Tibial nerve (tissue), 4 donors: ENCODE data around the gene TMEM135. TPM values are rescaled to one million over a fixed set of nuclear protein-coding genes. Genes with fewer than 3 reads are reported as not detected.

Experiments used
- DNase-seq, 2 donors: peaks; one replicate each; pipeline ENCODE4 v3.0.0-alpha.2; 2019; ENCODE audit warnings: low spot score in 2 of 2
- H3K27ac ChIP-seq, 4 donors: fragments of 200-600 bp; sonication (generic) in 3 of 4; one replicate each; pipeline ENCODE4 v1.5.1; 2017 to 2019; ENCODE audit warnings: mild to moderate bottlenecking in 1 of 4
- H3K27me3 ChIP-seq, 2 donors: fragments of 200-600 bp; sonication (generic) in 1 of 2; one replicate each; pipeline versions ENCODE4 v1.5.1 to v1.6.0; 2017 to 2019
- H3K36me3 ChIP-seq, 3 donors: fragments of 200-600 bp; sonication (generic); one replicate each; pipeline ENCODE4 v1.5.1; 2018 to 2019
- H3K4me1 ChIP-seq, 4 donors: fragments of 200-600 bp; sonication (generic) in 3 of 4; one replicate each; pipeline ENCODE4 v1.5.1; 2017 to 2019
- H3K4me3 ChIP-seq, 4 donors: fragments of 200-600 bp; sonication (generic) in 3 of 4; one replicate each; pipeline ENCODE4 v1.5.1; 2017 to 2019; ENCODE audit warnings: mild to moderate bottlenecking in 1 of 4, moderate library complexity in 1 of 4
- H3K9me3 ChIP-seq, 4 donors: fragments of 200-600 bp; sonication (generic) in 3 of 4; one replicate each; pipeline ENCODE4 v1.5.1; 2017 to 2019
- EP300 ChIP-seq, 2 donors: sonication (generic); formaldehyde crosslinking; IDR thresholded peaks; one replicate each; pipeline ENCODE4 v1.6.1; 2017; ENCODE audit warnings: antibody characterized with exemption in 2 of 2, mild to moderate bottlenecking in 1 of 2
- POLR2A ChIP-seq, 2 donors: fragments of 450-650 bp; IDR thresholded peaks; one replicate each; pipeline ENCODE4 v1.6.1; 2017; ENCODE audit warnings: antibody characterized with exemption in 2 of 2, mild to moderate bottlenecking in 2 of 2, moderate library complexity in 2 of 2
- WGBS, 2 donors: methylation state at CpG; one replicate each; pipeline ENCODE4 v1.1.5; 2018; 5-methylcytosine and 5-hydroxymethylcytosine counted together
- total RNA-seq, 4 donors: library from RNA; depleted of rRNA; stranded (reverse); fragments of >200 nt; gene quantifications; one replicate each; pipeline ENCODE4 v1.1.0, GENCODE V29; 2016
- TF ChIP-seq, protein P1 (sequence below), 5 experiments: fragments of 200-600 bp in 3 of 5; fragments of 450-650 bp in 2 of 5; sonication (generic) in 3 of 5; IDR thresholded peaks; one replicate each; pipeline ENCODE4 v1.5.1; 2016 to 2019; ENCODE audit warnings: antibody characterized with exemption in 5 of 5, mild to moderate bottlenecking in 3 of 5, moderate library complexity in 2 of 5

Gene TMEM135
- total RNA-seq, 4 donors from 2014 or later, result 23.2 to 28.5 (median 25.6) TPM

- no peak for DNase-seq
- Histone ChIP-seq H3K36me3 (no peaks in the 10 kb centered on the region), H3K4me3 (no peak overlapping the region), H3K9me3 (no peaks in the 10 kb centered on the region), H3K4me1 (peaks cover 0 to 10% (median 0%) of the 10 kb centered on the region in 4 donors), H3K27me3 (no peaks in the 10 kb centered on the region), H3K27ac (no peak overlapping the region)
- TF ChIP-seq, protein P1, sequence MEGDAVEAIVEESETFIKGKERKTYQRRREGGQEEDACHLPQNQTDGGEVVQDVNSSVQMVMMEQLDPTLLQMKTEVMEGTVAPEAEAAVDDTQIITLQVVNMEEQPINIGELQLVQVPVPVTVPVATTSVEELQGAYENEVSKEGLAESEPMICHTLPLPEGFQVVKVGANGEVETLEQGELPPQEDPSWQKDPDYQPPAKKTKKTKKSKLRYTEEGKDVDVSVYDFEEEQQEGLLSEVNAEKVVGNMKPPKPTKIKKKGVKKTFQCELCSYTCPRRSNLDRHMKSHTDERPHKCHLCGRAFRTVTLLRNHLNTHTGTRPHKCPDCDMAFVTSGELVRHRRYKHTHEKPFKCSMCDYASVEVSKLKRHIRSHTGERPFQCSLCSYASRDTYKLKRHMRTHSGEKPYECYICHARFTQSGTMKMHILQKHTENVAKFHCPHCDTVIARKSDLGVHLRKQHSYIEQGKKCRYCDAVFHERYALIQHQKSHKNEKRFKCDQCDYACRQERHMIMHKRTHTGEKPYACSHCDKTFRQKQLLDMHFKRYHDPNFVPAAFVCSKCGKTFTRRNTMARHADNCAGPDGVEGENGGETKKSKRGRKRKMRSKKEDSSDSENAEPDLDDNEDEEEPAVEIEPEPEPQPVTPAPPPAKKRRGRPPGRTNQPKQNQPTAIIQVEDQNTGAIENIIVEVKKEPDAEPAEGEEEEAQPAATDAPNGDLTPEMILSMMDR (IDR thresholded peaks at IDR 0.05), result no peak
- no peak for TF ChIP-seq EP300 (IDR thresholded peaks at IDR 0.05)
- TF ChIP-seq POLR2A (IDR thresholded peaks at IDR 0.05), result no peak
- WGBS, 2 donors, result 71 to 80% methylated on average over 2 of the region's 2 CpGs
Measured at GRCh38 chr11:87125257-87125656, 87.5 kb downstream of the TMEM135 start.

DNA sequence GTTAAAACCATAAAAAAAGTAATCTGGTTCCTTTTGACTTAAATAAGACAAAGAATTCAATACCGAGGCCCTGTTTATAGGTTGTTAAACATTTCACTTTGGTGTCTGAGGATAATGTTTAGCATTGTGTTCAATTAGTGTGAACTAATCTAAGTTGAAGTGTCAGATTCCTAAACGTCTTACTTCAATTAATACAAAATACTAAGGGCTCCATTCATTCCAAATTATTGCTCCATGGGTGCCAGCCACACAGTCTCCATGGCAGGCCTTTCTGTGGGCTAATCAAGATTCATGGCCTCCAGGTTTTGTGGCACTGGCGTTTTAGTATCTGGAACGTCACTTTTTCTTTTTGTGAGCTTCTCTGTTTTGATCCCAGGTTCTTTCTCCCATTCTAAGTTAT is 89.4 kb downstream of the TMEM135 start:
- H3K27me3 ChIP-seq, result no peaks in the 10 kb centered on the region
- peaks cover 0 to 10% (median 0%) of the 10 kb centered on the region in 4 donors for H3K4me1 ChIP-seq
- no peak overlapping the region for H3K4me3 ChIP-seq
- 54 to 61% methylated on average over 4 of the region's 4 CpGs for WGBS, 2 donors
- H3K36me3 ChIP-seq, result no peaks in the 10 kb centered on the region
- DNase-seq, result no peak
- no peaks in the 10 kb centered on the region for H3K9me3 ChIP-seq
- no peak for TF ChIP-seq EP300 (IDR thresholded peaks at IDR 0.05)
- no peak overlapping the region for H3K27ac ChIP-seq

GRCh38 chr11:87128372-87128771 is 90.6 kb downstream of the TMEM135 start:
- Histone ChIP-seq H3K27me3 (no peaks in the 10 kb centered on the region), H3K9me3 (no peaks in the 10 kb centered on the region), H3K4me1 (peaks cover 0 to 10% (median 0%) of the 10 kb centered on the region in 4 donors), H3K4me3 (no peak overlapping the region), H3K36me3 (no peaks in the 10 kb centered on the region), H3K27ac (no peak overlapping the region)
- TF ChIP-seq POLR2A (IDR thresholded peaks at IDR 0.05) (no peak), EP300 (IDR thresholded peaks at IDR 0.05) (no peak)
- TF ChIP-seq, protein P1 (IDR thresholded peaks at IDR 0.05), result no peak
- DNase-seq, result no peak
- WGBS, 2 donors, result 89% methylated on average over 2 of the region's 2 CpGs

GRCh38 chr11:87134524-87135106 is 96.9 kb downstream of the TMEM135 start:
- H3K36me3 ChIP-seq, result no peaks in the 10 kb centered on the region

GRCh38 chr11:87136236-87136635 is 98.5 kb downstream of the TMEM135 start:
- WGBS, 2 donors, result 65 to 67% methylated on average over 1 of the region's 1 CpG
- TF ChIP-seq, protein P1 (IDR thresholded peaks at IDR 0.05), result no peak
- no peaks in the 10 kb centered on the region for H3K27me3 ChIP-seq
- peaks cover 0 to 17% (median 8%) of the 10 kb centered on the region in 4 donors for H3K9me3 ChIP-seq
- no peak for DNase-seq
- no peaks in the 10 kb centered on the region for H3K36me3 ChIP-seq
- H3K27ac ChIP-seq, result no peak overlapping the region
- H3K4me1 ChIP-seq, result no peaks in the 10 kb centered on the region
- H3K4me3 ChIP-seq, result no peak overlapping the region

More at GRCh38 chr11:87134524-87135106, 96.9 kb downstream of the TMEM135 start:
- H3K9me3 ChIP-seq, result peaks cover 0 to 8% (median 3%) of the 10 kb centered on the region in 4 donors
- no peak overlapping the region for H3K4me3 ChIP-seq
- no peaks in the 10 kb centered on the region for H3K4me1 ChIP-seq
- 100% methylated on average over 1 of the region's 1 CpG for WGBS, 2 donors
- no peak overlapping the region for H3K27ac ChIP-seq
- H3K27me3 ChIP-seq, result no peaks in the 10 kb centered on the region
- TF ChIP-seq EP300 (IDR thresholded peaks at IDR 0.05) (no peak), POLR2A (IDR thresholded peaks at IDR 0.05) (no peak)
- TF ChIP-seq, protein P1 (IDR thresholded peaks at IDR 0.05), result no peak
- no peak for DNase-seq
